Kidney epithelial cell (primary cell): ENCODE results near the gene BTBD17. TPM values are rescaled to one million over a fixed set of nuclear protein-coding genes. Genes with fewer than 3 reads are reported as not detected.

Experiments
- DNase-seq: peaks from one replicate; pipeline ENCODE4 v3.0.0-alpha.2; 2010; ENCODE audit warnings: low read depth
- H3K27me3 ChIP-seq: 2 replicates; pipeline ENCODE4 v1.6.0; 2011; ENCODE audit warnings: low read length; ENCODE audit not compliant: control insufficient read depth, insufficient read depth
- H3K36me3 ChIP-seq: 2 replicates; pipeline ENCODE4 v1.5.1; 2011; ENCODE audit warnings: low read length; ENCODE audit not compliant: control insufficient read depth, insufficient read depth
- H3K4me3 ChIP-seq: 2 replicates; pipeline ENCODE4 v1.5.1; 2011; ENCODE audit warnings: low read depth, mild to moderate bottlenecking, control low read depth, low read length
- total RNA-seq: library from RNA; depleted of rRNA; stranded (reverse); fragments of >200 nt; gene quantifications from 2 replicates; pipeline ENCODE4 v1.2.3, GENCODE V29; 2015
- TF ChIP-seq, protein P1 (sequence below): IDR thresholded peaks from 2 replicates; pipeline ENCODE4 v1.5.1; 2011; ENCODE audit warnings: mild to moderate bottlenecking, moderate library complexity, low read length, control low read depth, inconsistent platforms; ENCODE audit not compliant: insufficient read depth, poor library complexity, severe bottlenecking

The BTBD17 gene
- total RNA-seq, 1 donor from 2014 or later: not detected

DNA sequence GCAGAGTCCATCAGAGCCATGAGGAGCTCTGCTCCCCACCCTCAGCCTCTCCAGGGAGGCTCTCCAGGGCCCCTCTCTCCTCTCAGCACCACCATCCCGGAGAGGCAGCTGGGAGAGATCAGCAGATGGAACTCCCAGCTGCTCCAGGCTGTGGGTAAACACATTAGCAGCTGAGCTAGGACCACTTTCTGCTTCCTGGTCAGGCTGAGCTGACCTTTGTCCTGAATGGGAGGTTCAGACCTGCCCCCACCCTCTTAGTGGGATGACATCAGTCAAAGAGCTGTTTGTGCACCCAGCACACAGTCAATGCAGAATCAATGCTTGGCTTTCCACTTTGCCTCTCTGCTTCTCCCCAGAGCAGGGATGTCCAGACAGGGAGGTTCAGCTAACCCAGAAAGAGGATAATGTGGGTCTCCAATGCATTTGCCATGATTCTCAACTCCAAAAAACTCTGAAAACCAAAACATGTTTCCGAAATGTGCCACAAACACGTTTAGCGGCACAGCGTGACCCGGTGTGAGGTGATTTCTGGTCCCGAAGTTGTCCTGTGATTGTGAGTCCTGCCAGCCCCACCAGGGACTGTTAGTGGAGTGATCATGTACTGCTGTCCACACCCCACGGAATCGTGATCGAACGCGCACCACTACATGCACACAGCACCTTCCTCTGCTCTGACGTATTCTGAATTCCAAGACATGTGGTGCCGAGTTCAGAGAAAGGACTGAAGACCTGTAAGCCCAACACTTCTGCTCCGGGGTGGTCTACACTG, 12.4 kb upstream of the BTBD17 start:
- Histone ChIP-seq H3K27me3 (peaks cover 11% of the 10 kb centered on the region), H3K36me3 (no peaks in the 10 kb centered on the region), H3K4me3 (no peak overlapping the region)
- TF ChIP-seq, protein P1, sequence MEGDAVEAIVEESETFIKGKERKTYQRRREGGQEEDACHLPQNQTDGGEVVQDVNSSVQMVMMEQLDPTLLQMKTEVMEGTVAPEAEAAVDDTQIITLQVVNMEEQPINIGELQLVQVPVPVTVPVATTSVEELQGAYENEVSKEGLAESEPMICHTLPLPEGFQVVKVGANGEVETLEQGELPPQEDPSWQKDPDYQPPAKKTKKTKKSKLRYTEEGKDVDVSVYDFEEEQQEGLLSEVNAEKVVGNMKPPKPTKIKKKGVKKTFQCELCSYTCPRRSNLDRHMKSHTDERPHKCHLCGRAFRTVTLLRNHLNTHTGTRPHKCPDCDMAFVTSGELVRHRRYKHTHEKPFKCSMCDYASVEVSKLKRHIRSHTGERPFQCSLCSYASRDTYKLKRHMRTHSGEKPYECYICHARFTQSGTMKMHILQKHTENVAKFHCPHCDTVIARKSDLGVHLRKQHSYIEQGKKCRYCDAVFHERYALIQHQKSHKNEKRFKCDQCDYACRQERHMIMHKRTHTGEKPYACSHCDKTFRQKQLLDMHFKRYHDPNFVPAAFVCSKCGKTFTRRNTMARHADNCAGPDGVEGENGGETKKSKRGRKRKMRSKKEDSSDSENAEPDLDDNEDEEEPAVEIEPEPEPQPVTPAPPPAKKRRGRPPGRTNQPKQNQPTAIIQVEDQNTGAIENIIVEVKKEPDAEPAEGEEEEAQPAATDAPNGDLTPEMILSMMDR: no peak
- no peak for DNase-seq

DNA sequence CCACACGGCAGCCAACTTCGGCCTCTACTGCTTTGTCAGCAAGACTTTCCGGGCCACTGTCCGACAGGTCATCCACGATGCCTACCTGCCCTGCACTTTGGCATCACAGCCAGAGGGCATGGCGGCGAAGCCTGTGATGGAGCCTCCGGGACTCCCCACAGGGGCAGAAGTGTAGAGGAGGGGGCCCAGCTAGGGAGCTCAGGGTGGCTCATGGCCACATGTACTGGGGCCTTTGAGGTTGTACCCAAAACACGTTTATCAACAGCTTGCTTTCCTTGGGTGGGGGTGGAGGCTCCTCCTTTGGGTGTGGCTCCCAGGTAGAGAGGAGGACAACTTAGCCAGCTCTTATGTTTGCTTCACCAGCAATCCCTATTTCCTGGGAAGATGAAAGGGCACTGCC, 10.8 kb upstream of the BTBD17 start:
- Histone ChIP-seq H3K27me3 (peaks cover 16% of the 10 kb centered on the region), H3K4me3 (no peak overlapping the region), H3K36me3 (no peaks in the 10 kb centered on the region)
- no peak for DNase-seq
- TF ChIP-seq, protein P1: no peak

DNA sequence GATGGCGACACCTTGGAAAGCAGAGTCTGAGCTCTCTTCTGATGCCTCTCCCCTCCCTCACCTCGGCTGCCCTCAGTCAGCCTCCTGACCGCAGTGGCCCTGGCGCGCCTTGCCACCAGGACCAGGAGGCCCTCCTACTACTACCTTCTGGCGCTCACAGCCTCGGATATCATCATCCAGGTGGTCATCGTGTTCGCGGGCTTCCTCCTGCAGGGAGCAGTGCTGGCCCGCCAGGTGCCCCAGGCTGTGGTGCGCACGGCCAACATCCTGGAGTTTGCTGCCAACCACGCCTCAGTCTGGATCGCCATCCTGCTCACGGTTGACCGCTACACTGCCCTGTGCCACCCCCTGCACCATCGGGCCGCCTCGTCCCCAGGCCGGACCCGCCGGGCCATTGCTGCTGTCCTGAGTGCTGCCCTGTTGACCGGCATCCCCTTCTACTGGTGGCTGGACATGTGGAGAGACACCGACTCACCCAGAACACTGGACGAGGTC, 10.0 kb upstream of the BTBD17 start:
- TF ChIP-seq, protein P1: no peak
- no peak for DNase-seq
- H3K36me3 ChIP-seq: no peaks in the 10 kb centered on the region

DNA sequence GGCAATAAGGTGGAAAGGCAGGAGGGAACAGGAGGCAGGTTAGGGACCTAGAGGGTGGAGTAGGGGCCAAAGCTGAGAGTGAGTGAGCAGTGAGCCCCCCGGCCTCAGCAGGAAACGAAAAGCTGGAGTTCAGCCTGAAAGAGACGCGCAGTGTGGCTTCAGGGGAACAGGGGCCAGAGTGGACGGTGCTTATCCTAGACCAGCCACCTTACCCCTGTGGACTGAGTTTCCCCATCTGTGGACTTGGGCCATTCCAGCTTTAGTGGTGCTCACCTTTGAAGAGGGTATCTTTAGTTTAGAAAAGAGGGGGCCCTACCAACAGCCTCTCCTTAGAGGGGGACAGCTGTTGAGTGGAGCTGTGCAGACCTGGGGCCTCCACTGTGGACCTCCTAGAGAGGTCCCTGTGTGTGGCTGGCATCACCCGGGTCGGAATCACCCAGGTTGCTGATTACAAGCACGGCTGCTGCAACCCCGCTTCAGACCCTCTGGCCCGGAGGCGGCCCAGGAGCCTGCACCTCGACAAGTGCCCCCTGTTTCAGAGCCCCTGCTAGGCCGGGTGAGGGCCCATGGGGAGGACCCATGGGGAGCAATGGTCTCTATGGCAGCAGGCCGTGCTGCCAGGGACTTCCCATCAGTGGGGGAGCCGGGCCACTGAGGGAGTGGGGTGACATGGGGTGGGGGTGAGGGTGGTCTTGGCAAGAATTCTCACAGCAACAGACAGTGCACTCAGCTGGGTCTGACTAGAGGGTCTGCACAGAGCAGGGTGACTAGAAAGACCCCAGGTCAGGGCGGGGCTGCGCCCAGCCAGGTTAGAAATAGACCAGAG, 8.2 kb upstream of the BTBD17 start:
- Histone ChIP-seq H3K4me3 (no peak overlapping the region), H3K36me3 (no peaks in the 10 kb centered on the region), H3K27me3 (peaks cover 16% of the 10 kb centered on the region)
- DNase-seq: no peak
- TF ChIP-seq, protein P1: no peak

More for the DNA sequence above, 10.0 kb upstream of the BTBD17 start:
- no peak overlapping the region for H3K4me3 ChIP-seq
- H3K27me3 ChIP-seq: peaks cover 16% of the 10 kb centered on the region

DNA sequence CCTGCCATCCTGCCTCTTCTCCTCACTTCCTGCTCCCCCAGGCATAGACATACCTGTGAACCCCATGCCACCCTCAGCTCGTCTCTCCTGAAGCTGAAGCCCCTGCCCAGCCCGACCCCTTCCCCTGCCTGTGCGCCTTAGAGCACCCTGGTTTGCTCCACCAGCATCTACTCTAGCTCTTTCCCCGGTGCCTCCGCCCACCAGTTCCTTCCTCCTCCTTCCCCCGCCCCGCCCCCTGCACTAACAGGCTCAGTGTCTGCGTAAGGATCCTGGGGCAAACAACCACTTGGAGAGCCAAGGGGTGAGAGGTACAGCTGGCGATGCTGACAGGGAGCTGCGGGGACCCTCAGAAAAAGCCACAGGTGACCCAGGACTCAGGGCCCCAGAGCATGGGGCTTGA, 7.6 kb upstream of the BTBD17 start:
- H3K36me3 ChIP-seq: no peaks in the 10 kb centered on the region
- no peak for DNase-seq

More for the DNA sequence above, 7.6 kb upstream of the BTBD17 start:
- peaks cover 16% of the 10 kb centered on the region for H3K27me3 ChIP-seq
- TF ChIP-seq, protein P1: no peak
- no peak overlapping the region for H3K4me3 ChIP-seq
